Measurements from ENCODE around the gene A2M.

A2M gene

GRCh38 chr12:9033265-9033887 is 82.3 kb downstream of the A2M start:
- DNase-seq: no peak

GRCh38 chr12:9032202-9032964 is 83.3 kb downstream of the A2M start:
- DNase-seq: no peak

GRCh38 chr12:9030776-9031175 is 84.9 kb downstream of the A2M start:
- no peak for DNase-seq

GRCh38 chr12:9027161-9028059 is 88.3 kb downstream of the A2M start:
- DNase-seq: no peak

- no peak for DNase-seq
Observed at GRCh38 chr12:9024512-9024911, 91.2 kb downstream of the A2M start.

- no peak for DNase-seq
Observed at GRCh38 chr12:9022592-9022991, 93.1 kb downstream of the A2M start.
